CD4-positive, alpha-beta T cell treated with Interleukin-15 for 1 hour (primary cell): Measurements from ENCODE around the gene MCM7.

Source experiments
- DNase-seq: peaks from one replicate; pipeline ENCODE4 v3.0.0-alpha.2; 2020

The MCM7 gene

DNA sequence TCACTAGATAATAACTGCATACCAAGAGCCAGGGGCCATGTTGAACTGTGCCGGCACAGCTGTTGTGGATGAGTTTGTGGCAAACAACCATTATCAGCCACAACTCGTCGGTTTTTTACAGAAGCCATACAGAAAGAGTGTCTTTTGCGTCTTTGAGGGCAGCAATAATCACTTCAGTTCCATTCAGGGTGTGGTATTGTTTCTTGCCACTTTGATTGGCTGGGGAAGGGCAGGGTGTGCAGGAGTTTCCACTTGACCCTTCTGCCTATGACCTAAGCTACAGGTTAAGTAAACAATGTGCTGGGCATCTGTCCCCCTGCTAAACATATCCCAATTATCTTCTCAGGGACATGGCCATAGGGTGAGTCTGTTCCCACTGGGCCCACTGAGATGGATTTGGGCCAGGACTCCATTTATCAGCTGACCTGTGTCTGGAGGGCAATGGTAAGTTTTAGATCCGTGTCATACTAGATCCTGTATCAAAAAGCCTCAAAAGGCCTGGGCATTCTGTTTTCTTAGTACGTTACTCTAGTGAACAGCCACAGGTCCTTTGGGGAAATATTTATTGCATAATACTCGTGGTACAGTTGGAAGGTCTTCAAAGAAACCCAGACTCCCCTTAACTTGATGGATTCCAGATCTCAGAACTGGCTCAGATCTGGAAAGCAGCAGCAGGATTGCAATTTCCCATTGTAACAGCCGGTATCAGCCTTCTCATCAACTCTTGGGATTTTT, 35.6 kb downstream of the MCM7 start:
- no peak for DNase-seq

- no peak for DNase-seq
Observed at GRCh38 chr7:100064162-100064561, 37.0 kb downstream of the MCM7 start.

DNA sequence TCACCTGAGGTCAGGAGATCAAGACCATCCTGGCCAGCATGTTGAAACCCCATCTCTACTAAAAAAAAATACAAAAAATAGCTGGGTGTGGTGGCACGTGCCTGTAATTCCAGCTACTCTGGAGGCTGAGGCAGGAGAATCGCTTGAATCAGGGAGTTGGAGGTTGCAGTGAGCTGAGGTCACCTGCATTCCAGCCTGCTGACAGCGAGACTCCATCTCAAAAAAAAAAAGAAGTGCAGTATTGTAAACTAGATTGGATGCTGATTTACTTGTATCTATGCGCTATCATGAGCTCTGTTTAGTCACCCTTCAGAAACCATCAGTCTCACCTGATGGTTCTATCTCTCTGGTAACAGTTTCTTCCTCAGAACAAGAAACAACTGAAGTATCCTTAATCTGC, 37.8 kb downstream of the MCM7 start:
- DNase-seq = no peak

GRCh38 chr7:100061518-100062193, 39.5 kb downstream of the MCM7 start:
- no peak for DNase-seq

DNA sequence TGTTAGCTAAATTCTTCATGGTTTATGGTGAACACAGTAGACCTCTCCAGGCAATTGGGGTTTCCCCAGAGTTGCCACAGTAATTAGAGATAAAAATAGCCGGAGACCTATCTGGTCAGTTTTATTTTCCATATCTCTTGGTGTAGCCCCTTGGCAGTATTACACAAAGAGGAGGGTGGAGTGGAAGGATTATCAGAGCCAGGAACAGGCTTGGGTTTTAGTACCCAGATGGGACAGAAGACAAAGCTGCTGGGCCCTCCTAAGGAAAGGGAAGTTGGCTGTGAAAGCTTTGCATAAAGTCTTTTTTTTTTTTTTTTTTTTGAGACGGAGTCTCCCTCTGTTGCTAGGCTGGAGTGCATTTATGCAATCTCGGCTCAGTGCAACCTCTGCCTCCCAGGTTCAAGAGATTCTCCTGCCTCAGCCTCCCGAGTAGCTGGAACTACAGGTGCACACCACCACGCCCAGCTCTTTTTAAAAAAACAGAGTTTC, 41.9 kb downstream of the MCM7 start:
- DNase-seq = no peak

- no peak for DNase-seq
Observed at GRCh38 chr7:100057006-100057405, 44.2 kb downstream of the MCM7 start.

- DNase-seq = peak; percentile 18
Observed at GRCh38 chr7:100053215-100053614, 48.0 kb downstream of the MCM7 start.

DNA sequence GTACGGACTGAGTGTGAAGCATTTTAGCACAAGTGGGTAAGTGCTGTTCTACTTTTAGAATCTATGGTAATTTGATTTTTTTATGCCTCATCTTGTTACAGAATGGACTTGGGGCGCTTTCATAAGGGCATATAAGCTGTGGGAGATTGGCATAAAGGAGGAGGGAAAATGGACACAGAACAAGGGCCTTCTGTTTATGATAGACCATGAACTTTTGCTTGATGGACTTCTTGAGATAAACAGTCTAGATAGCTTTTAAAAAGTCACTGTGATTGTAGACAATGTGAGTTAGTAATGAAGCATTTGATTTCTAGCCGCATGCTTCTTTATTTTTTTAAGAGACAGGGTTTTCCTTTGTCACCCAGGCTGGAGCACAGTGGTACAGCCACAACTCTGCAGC, 49.6 kb downstream of the MCM7 start:
- no peak for DNase-seq

DNA sequence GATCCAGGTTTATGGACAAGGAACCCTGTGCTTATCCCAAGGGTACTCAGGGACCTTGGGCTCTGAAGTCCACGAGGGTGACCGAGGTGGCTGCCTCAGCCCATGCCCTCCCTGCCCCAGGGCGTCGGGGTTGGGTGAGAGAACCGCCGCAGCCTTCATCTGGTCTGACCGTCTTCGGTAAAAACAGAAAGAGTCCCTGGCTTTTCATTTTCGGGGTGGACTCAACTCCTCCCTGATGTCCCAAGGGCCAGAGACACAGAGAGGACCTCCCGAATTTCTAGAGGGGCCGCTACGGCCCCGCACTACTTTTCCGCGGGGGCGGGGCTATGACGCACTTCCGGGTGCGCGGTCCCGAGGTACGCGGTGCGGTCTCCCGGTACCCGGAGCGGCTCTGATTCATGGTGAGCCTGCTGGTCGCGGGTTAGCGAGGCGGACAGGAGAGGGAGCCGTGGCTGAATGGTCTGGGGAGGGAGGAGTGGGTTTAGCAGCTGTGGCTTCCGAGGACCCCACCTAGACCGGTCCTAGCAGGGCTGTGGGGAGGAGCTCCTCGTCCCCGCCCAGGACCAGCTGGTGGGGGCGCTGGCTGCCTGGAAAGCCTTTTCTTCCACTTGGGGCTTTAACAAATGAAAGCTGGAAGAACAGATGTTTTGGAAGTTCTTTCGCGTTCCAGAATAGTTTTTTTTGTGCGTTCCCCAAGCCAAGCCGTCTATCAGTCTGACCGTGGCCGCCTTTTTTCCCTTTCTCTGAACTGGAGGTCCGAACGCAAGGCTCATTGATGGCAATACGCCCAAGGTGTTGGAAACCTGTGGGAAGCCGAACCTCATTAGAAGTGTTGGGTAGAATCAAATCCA, 51.5 kb downstream of the MCM7 start, which contains the start of gene ZSCAN21:
TSS of gene ZSCAN21 (plus strand) at position 334 of the 851 bp plus-strand sequence. CDS start 7,233 bp downstream, outside the sequence.
- DNase-seq = peak; percentile 84

DNA sequence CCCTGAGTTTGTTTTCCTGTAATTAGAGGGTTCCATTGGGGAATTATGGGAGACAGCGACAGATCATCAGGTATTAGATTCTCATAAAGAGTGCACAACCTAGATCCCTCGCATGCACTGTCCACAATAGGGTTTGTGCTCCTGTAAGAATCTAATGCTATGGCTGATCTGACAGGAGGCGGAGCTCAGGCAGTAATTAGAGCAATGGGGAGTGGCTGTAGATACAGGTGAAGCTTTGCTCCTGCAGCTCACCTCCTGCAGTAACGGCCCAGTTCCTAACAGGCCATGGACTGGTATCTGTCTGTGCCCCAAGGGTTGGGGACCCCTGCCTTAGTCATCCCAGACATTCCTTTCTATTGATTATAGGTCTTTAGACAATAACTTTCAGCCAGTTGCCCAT, 52.5 kb downstream of the MCM7 start:
- DNase-seq = no peak

- DNase-seq = no peak
Observed at GRCh38 chr7:100044718-100045117, 56.5 kb downstream of the MCM7 start.
